NB4 (cell line): Measurements from ENCODE around the gene SMARCAL1.

Source experiments
- DNase-seq: peaks from one replicate; pipeline ENCODE4 v3.0.0; 2010; ENCODE audit warnings: low read depth
- H3K4me3 ChIP-seq: one replicate; pipeline ENCODE4 v1.5.1; 2011; ENCODE audit warnings: mild to moderate bottlenecking, low read depth, low read length, moderate library complexity
- MYC ChIP-seq: IDR thresholded peaks from 2 replicates; pipeline ENCODE4 v1.6.1; 2011; ENCODE audit warnings: low read depth, low read length
- POLR2A ChIP-seq: IDR thresholded peaks from 2 replicates; pipeline ENCODE4 v1.6.1; 2011; ENCODE audit warnings: mild to moderate bottlenecking; ENCODE audit not compliant: insufficient read length; ENCODE audit errors: extremely low read depth
- TF ChIP-seq, protein P1 (sequence below): IDR thresholded peaks from one replicate; pipeline ENCODE4 v1.5.1; 2012; ENCODE audit warnings: low read depth, low read length
- TF ChIP-seq, protein P2 (sequence below): IDR thresholded peaks from 2 replicates; pipeline ENCODE4 v1.6.1; 2011; ENCODE audit warnings: low read depth, low read length

SMARCAL1 gene

DNA sequence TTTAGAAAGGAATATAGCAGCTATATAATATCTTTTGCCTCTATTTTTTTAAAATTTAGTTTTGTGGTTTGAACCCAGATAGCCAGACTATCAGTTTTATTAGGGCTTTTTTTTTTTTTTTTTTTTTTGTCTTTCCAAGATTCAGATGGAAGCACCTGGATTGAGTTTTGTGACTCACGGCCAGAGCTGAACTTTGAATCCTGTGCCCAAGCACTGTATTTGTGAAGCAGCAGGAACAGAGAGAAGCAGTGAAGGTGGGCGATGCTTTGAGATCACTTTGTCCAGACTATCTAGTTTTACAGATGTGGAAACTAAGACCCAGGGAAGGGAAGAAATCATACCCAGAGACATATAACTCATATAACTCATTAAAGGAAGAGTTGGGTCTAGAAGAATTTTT lies 120.3 kb downstream of the SMARCAL1 start:
- no peak overlapping the region for H3K4me3 ChIP-seq
- DNase-seq: no peak
- TF ChIP-seq, protein P1, sequence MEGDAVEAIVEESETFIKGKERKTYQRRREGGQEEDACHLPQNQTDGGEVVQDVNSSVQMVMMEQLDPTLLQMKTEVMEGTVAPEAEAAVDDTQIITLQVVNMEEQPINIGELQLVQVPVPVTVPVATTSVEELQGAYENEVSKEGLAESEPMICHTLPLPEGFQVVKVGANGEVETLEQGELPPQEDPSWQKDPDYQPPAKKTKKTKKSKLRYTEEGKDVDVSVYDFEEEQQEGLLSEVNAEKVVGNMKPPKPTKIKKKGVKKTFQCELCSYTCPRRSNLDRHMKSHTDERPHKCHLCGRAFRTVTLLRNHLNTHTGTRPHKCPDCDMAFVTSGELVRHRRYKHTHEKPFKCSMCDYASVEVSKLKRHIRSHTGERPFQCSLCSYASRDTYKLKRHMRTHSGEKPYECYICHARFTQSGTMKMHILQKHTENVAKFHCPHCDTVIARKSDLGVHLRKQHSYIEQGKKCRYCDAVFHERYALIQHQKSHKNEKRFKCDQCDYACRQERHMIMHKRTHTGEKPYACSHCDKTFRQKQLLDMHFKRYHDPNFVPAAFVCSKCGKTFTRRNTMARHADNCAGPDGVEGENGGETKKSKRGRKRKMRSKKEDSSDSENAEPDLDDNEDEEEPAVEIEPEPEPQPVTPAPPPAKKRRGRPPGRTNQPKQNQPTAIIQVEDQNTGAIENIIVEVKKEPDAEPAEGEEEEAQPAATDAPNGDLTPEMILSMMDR: no peak
- no peak for TF ChIP-seq MYC
- no peak for TF ChIP-seq POLR2A
- TF ChIP-seq, protein P2, sequence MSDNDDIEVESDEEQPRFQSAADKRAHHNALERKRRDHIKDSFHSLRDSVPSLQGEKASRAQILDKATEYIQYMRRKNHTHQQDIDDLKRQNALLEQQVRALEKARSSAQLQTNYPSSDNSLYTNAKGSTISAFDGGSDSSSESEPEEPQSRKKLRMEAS: no peak
